HG03571 (cell line): Measurements from ENCODE around the gene TPP1.

Experiments
- ATAC-seq: cut with Tn5 transposase; IDR thresholded peaks from one replicate; pipeline ENCODE4 v1.9.1; 2021; ENCODE audit not compliant: unreplicated experiment

TPP1 gene

GRCh38 chr11:6612213-6613041, 6.8 kb downstream of the TPP1 start, which contains the start of gene TAF10:
TSS of gene TAF10 (minus strand) at chr11:6612216. CDS start at chr11:6612189, 27 bp downstream.
- peak; percentile 88 for ATAC-seq

GRCh38 chr11:6611963-6612212, 7.3 kb downstream of the TPP1 start:
- peak; percentile 11 for ATAC-seq

GRCh38 chr11:6611092-6611962, 7.9 kb downstream of the TPP1 start:
- ATAC-seq = no peak

GRCh38 chr11:6610591-6610990, 8.6 kb downstream of the TPP1 start:
- ATAC-seq = no peak

- no peak for ATAC-seq
Observed at GRCh38 chr11:6609502-6610015, 9.7 kb downstream of the TPP1 start.

GRCh38 chr11:6608726-6609501, 10.3 kb downstream of the TPP1 start:
- ATAC-seq = no peak

GRCh38 chr11:6608011-6608410, 11.2 kb downstream of the TPP1 start:
- ATAC-seq = no peak

- no peak for ATAC-seq
Observed at GRCh38 chr11:6607190-6607795, 11.9 kb downstream of the TPP1 start.

GRCh38 chr11:6606471-6607189, 12.6 kb downstream of the TPP1 start:
- ATAC-seq = peak; percentile 56

- no peak for ATAC-seq
Observed at GRCh38 chr11:6604790-6605189, 14.4 kb downstream of the TPP1 start.

- peak; percentile 34 for ATAC-seq
Observed at GRCh38 chr11:6604081-6604626, 15.1 kb downstream of the TPP1 start.

GRCh38 chr11:6603287-6604080, 15.7 kb downstream of the TPP1 start, which contains the start of the genes ILK and RRP8:
TSS of gene ILK (plus strand) at chr11:6603774. CDS start at chr11:6604272, 498 bp downstream.
TSS of gene RRP8 (minus strand) at chr11:6603616. CDS start at chr11:6603502, 114 bp downstream.
- peak; percentile 74 for ATAC-seq

GRCh38 chr11:6602096-6602940, 16.9 kb downstream of the TPP1 start:
- ATAC-seq = no peak

GRCh38 chr11:6601041-6601461, 18.2 kb downstream of the TPP1 start:
- ATAC-seq = no peak

- no peak for ATAC-seq
Observed at GRCh38 chr11:6599881-6600390, 19.3 kb downstream of the TPP1 start.

- no peak for ATAC-seq
Observed at GRCh38 chr11:6599449-6599848, 19.8 kb downstream of the TPP1 start.

GRCh38 chr11:6598555-6598954, 20.7 kb downstream of the TPP1 start:
- no peak for ATAC-seq
